Measurements from ENCODE around the gene PLGRKT.
"Not testable (repeated sequence)": the region's sequence is repeated elsewhere in the genome, so short reads cannot be mapped to it uniquely, and the experiment has no call there.

Gene PLGRKT, protein sequence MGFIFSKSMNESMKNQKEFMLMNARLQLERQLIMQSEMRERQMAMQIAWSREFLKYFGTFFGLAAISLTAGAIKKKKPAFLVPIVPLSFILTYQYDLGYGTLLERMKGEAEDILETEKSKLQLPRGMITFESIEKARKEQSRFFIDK

DNA sequence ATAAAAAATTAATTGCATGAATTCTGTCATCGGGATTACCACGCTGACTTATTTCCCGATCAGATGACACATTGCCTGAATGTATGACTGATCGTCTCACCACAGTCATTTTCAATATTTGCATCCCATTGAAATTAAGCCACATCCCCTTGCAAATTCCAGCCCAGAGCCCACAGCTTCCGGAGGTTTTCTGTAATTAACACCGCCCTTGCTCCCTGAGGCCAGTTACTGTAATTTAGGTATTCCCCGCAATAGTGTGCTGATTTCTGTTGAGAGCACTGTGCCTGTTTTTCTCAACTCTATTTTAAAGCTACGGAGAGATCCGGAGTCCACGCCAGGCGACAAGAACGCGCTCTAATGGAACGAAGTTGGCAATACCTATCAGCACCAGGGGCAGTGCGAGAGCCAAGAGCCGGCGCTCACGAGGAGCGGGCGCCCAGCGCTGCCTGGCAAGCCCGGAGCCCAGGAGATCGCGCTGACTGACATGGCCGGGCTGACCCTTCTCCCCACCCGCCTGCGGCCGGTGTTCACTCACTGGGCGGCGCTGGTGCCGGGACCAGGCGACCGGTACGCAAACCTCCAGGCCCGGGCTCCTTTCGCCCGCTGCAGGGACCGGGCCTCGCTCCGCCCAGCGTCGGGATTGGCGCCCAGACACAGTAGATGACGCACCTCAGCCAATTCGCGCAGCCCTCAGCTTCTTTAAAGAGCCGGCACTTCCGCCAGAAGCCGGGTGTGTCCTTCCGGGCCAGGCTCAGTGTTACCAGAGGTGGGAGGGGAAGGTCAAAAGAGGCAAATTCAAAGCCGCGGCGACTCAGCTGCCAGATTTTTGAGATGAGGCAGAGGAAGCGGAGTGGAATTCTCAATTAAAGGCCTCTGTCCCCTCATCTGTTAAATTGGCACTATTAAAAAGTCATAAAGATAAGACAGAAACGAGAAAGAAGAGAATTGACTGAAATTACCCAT, at the start of gene PLGRKT:
Gene PLGRKT, minus strand, starts transcription at position 672 of the 963 bp plus-strand sequence. CDS start 5,948 bp downstream, outside the sequence.
- DNase-seq = peak; percentile 96

DNA sequence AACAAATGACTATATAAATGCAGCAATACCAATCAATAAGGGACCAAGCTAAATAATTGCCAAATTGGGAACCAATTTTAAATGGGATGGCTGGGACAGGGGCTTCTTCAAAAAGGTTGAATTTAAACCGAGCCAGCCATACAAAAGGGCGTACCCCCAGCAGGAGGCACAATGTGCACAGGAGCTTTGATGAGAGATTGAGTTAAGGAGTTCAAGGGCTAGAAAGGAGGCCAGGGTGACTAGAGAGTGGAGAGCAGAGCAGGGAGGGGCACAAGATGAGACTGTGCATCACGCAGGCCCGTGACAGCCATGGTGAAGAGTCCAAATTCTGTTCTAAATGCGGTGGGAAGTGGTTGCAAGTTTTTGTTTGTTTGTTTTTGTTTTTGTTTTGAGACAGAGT, 49.3 kb upstream of the PLGRKT start:
- no peak for DNase-seq

DNA sequence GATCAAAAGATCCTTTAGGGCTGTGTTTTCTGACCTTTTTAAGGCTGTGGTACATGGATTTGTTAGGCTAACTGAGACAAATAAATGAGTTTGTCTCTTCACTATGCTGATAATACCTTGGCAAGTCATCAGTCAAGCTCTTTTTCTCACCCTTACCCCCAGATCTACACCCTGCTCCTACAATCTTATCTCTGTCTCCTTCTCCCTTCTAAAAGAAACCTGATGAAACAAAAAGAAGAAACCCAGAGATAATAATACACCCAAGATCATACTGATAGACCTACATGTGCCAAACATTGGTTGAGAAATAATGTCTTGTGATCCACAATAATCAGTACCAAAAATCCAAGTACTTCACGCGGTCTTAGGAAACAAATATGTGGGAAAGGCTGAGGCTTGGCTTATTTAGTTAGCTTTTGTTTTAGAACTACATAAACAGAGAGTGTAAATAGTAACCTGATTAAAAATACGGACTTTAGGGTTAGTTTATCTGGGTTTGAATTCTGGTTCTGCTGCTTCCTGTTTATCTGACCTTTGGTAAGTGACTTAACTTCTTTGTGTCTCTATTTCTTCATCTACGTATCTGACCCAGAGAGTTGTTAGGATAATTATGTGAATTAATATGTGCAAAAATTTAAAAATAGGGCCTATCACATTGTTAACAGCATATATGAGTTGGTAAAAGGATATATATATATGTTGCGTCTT, 47.8 kb upstream of the PLGRKT start:
- DNase-seq = no peak

DNA sequence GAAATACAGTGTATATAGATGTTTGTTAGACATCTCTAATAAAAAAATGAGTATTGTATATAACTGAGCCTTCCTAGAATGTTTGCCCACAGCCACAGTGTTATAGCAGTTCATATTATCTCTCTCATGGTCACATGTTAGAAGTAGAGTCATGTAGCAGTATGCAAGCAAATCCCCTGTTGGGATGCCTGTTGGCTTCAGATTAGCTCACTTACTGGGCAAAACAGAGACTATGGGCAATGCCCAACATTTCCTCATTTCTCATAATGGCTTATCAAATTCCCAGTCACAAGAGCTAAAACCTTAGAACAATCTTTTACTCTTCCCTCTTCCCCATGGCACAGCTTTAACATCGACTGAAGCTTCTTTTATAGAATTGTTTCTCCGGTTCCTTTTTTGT, 45.6 kb upstream of the PLGRKT start:
- no peak for DNase-seq

DNA sequence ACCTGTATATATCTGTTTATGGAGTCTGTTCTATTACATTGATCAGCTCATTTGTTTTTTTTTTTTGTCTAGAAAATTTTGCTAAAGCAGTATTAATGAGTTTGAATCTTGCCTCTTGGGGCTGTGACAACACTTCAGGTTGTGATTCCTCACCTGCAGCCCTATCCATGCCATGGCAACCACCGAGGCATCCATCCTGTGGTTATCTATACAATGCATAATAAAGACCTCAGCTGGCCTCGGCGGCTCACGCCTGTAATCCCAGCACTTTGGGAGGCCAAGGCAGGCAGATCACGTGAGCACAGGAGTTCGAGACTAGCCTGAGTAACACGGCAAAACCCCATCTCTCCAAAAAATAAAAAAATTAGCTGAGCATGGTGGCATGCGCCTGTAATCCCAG, 44.5 kb upstream of the PLGRKT start:
- no peak for DNase-seq

DNA sequence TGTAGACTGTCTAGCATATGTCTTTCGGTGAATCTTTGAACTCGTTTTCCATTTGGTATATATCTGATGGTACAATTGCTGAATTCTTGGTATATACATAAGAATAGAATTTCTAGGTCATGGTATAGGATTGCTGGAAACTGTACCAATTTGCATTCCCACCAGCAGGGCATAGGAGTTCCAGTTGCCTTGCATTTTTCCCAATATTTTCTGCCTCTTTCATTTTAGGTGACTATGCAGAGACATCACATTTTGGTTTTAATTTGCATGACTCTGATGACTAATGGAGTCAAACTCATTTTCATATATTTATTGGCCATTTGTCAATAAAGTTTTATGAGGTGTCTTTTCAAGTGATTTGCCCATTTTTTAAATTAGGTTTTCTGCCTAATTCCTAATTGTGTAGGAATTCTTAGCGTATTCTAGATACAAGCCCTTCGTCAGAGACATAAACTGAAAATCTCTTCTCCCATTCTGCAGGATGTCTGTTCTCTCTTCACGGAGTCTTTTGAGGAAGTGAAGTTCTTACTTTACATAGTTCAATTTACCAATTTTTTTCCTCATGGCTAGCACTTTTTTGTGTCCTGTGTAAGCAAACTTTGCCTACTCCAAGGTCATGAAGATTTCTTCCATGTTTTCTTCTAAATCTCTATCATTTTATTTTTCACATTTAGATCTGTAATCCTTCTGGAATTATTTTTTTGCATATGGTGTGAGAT, 43.8 kb upstream of the PLGRKT start:
- DNase-seq = no peak

DNA sequence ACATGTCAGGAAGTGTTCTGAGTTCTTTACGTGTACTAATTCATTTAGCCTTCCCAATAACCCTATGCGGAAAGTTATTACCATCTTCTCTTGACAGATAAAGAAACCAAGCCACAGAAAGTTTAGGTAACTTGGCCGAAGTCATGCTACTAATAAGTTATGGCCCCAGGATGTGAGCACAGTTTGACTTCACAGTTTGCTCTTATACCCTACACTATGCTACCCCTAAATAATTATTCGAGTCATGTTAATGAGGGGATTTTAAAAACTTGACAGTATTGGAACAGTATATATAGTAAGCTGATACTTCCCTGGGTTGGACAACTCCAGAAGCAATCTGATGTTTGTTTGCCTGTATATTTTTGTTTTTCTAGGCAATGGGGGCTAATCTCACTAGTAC, 43.2 kb upstream of the PLGRKT start:
- DNase-seq = no peak

DNA sequence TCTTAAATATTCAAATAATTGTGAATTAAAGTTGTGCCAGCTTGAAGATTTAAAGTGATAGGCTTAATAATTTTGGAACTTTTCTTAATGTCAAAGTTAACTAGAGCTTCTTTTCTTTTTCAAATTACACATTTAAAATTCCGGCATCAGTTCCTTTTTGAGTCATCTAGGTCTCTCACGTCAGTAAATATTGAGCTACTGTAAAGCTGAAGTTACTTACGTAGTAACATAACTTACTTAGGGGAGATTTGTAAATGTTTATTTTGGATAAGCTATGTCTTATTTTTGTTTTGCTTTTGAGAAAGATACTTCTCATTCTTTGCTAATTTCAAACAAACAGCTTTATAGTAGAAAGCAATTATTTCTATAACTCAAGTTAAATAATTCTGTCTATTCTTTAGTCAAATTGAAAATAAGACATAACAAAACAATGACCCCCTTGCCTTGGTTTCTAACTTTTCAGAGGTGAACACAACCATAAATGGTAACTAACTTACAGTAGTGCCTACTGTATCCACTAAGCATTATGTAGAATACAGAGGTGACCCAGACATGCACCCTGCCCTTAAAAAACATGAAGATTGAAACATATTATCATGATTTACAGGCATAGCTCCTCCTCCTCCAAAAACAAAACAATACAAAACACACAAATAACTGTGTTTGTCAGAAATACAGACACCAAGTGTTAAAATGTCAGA, 42.4 kb upstream of the PLGRKT start:
- no peak for DNase-seq

DNA sequence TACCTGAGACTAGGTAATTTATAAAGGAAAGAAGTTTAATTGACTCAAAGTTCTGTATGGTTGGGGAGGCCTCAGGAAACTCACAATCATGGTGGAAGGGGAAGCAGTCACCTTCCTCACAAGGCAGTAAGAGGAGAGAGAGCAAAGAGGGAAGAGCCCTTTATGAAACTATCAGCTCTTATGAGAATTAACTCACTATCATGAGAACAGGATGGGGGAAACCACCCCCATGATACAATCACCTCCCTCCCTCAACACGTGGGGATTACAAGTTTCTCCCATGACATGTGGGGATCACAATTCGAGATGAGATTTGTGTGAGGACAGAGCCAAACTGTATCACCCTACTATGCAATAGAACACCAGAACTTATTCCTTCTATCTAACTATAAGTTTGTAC, 40.5 kb upstream of the PLGRKT start:
- DNase-seq = no peak

DNA sequence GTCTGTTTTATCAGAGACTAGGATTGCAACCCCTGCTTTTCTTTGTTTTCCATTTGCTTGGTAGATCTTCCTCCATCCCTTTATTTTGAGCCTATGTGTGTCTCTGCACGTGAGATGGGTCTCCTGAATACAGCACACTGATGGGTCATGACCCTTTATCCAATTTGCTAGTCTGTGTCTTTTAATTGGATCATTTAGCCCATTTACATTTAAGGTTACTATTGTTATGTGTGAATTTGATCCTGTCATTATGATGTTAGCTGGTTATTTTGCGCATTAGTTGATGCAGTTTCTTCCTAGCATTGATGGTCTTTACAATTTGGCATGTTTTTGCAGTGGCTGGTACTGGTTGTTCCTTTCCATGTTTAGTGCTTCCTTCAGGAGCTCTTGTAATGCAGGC, 37.9 kb upstream of the PLGRKT start:
- DNase-seq = not testable (repeated sequence)

DNA sequence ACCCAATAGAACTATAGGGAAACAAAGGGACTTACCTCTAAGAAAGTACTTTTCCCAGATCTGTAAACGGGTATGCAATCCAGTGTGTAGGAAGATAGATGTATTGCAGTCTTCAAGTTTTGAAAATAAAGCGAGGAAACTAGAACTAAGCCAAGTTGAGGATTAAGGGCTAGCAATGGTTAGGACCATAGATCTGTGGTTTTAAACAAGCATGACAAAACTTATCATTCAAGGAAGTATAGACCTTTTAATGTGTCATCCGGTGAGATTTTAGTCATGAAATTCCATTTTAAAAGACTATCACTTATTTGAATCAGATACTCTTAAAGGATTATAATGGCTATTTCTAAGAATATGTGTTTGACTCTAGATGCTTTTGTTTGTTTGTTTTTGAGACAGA, 33.1 kb upstream of the PLGRKT start:
- no peak for DNase-seq

DNA sequence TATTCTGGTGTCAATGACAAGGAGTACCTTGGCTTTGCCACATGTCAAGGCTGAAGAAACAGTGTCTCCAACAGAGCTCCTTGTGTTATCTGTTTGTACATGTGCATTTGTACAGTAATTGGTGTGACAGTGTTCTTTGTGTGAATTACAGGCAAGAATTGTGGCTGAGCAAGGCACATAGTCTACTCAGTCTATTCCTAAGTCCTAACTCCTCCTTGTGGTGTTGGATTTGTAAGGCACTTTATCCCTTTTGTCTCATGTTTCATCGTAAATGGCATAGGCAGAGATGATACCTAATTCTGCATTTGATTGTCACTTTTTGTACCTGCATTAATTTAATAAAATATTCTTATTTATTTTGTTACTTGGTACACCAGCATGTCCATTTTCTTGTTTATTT, 32.4 kb upstream of the PLGRKT start:
- no peak for DNase-seq

DNA sequence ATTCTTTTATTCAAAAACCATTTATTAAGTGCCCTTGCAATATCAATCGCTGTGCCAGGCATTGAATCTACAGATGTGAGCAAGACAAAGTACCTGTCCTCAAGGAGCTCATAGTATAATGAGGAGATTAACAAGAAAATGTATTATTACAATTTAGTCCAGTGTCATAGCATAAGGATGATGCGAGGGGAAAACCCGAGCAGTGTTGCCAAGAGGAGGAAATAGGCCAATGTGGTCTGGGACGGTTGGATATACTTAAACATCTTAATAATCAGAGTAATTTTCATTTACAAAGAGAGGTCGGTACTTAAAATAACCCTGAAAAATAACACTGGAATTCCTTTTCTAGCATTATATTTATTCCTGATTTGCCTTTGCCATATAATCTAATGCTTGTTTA, 31.1 kb upstream of the PLGRKT start:
- no peak for DNase-seq

DNA sequence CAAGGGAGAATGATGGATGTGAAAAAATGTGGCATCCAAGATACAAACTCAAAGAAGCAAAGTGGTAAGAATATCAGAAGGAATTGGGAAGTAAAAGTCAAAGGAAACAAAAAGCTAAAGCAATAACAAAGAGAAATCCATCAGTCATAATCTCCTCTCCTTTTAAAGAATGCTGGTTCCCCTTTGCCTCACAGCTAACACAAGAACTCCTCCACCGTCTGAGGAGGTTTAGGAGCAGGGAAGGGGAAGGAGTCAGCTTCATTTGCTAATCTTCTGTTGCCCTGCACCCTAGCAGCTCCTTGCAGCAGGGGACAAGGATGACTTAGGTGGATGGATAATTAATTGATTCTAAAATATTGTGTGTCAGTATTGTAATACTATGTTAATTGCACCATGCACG, 29.0 kb upstream of the PLGRKT start:
- DNase-seq = no peak

DNA sequence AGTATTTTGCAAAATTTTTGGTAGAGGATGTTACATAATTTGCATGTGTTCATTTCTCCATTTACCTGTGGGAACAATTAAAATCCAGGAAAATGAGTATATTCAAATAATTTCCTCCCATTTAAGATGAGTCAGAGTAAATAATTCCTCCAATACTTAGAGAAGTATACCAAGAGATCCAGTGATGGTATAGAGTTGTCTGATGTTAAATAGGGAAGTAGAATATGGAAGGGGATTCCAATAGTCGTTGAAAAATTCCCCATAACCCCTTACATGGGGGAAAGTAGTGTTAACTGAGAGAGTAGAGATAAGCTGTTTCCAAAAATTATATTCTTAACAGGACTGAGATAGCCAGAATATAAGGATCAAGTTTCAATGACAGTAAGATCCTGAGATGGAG, 28.3 kb upstream of the PLGRKT start:
- DNase-seq = no peak

DNA sequence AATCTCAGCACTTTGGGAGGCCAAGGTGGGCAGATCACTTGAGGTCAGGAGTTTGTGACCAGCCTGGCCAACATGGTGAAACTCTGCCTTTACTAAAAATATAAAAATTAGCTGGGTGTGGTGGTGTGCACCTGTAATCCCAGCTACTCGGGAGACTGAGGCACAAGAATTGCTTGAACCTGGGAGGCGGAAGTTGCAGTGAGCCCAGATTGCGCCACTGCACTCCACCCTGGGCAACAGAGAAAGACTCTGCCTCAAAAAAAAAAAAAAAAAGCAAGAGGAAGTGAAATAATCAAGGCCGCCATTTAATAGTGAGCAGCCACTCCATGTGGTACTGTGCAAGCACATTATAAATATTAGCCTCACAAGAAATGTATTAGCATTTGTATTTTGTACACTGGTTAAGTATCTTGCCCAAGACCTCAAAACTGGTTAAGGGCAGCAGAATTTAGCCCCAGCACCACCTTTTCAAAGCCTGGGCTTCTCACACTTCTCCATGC, 27.2 kb upstream of the PLGRKT start:
- DNase-seq = not testable (repeated sequence)

DNA sequence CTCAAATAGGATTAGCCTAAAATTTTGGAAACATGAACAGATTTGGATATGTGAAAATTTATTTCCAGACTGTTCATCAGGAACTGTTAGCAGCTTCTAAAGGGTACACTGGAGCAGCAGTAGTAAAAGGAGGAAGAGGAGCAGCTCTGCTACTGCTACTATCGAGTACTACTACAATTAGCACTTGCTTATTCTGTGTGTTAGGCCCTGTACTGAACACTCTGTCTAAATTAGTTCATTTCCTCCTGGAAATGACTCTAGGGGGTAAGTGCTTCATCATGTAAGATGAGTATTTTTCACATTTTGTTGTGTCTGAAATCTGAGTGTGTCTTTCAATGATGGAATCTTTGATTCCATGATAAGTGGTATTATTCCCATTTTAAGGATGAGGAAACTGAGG, 22.4 kb upstream of the PLGRKT start:
- no peak for DNase-seq

DNA sequence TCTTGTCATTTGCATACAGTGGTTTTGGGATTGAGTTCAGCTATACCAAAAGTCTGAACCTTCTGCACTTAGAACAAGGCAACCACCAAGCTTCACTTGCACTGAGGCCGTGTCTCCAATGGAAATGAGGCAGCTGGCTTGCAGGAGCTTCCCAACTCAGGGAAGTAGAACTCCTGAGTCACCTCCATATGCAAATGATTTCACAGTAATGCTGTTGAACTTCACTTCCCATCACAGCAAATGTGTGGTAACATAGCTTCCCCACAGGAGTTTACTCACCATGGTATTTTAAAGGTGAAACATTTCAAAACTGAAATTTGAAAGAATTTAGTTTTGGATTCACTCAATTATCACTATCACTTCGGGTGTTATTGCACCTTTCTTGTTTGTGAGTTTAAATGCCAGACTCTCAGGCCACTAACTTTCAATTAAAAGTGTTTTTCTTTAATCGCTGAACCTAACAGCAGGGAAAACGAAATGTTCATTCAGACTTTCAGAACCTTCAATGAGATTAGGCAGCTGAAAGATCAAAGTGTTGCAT, 21.6 kb upstream of the PLGRKT start:
- no peak for DNase-seq

DNA sequence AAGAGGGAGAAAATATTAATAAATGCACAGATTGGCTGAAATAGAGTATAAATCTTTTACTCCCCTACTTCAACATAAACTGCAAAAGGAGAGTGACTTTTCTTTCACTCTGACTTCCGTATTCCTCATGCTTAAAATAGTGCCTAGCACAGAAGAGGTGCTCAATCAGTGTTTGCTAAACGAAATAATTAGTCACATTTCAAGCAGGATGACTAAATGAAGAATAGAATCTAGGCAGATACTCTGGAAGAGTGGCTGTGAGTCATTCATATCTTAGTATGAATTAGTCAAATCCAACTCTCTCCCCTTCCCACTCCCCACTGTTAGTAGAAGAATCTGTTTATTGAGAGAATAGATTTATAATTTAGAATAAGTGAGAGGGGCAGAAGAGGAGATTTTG, 17.5 kb upstream of the PLGRKT start:
- DNase-seq = no peak

DNA sequence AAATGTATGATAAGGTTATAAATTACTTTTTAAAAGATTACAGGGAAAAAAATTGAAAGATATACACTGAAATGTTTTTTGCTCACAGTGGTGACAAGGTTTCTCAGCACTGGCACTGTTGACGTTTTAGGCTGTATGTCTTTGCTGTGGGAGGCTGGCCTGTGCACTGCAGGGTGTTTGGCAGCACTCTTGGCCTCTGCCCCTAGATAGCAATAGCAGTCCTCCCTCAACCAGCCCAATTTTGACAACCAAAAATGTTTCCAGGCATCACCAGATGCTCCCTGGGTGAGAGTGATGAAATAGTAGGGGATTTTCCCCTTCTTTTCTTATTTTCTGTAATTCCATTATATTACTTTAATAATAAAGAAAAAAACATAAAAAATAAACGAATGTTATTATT, 15.9 kb upstream of the PLGRKT start:
- no peak for DNase-seq

DNA sequence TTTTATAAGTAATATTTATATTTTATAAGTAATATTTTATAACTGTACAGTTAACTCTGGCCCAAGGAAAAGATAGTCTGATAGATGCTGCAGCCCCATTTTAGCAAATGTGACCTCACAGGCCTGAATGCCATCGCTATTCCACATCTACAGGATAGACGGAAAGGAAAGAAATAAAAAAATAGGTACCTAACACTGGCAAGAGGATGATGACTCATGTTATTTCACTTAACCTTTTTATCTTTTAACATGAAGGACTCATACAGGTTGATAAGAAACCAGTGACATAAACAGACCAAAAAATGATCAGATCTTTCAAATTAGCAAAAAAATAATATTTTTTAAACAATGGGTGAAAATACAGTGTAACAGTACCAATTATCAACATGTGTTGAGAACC, 15.3 kb upstream of the PLGRKT start:
- DNase-seq = no peak

DNA sequence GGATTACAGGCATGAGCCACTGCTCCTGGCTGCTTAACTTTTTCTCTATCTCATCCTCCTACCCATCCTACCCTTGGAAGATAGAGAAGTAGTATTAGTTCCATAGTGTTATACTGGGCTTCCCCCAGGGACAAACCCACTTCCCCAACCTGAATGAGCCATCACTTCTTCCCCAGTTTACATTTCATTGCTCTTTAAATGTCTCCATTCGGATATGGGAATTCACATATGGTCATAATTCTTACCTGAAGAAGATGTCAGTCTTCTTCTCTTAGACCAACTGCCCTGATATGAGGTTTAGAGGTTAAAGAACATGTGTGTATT, 14.5 kb upstream of the PLGRKT start:
- no peak for DNase-seq
